ENCODE results near the gene F2RL3.

Gene F2RL3

DNA sequence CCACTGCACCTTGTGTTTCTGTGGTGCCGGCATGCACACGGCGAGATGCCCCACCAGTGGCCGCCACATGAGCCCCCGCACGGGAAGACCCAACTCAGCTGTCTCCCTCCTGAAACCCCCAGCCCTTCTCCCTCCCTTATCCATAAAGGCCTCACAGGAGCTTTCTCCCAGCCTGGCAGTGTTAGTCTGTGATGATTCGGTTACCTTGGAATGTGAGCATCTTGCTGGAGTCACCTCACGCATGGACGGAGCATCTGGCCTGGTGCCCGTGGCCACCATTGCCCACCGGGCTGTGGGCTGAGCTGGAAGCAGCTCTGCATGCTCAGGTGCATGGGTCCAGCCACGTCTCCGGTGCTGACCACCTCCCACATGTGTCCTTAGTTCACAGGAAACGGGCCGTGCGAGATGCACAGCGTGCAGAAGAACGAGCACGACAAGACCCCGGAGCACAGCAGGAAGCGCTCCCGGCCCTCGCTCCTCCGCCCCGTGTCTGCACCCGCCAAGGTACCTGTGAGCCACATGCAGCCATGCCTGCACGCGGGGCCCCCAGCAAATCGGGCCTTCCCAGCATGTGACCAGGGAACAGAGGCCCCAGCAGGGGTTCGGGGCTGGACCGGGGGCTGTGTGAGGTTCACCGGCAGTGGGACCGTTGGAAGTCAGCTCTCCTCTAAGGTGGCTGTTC is 37.6 kb upstream of the F2RL3 start:
- H3K4me3 ChIP-seq (replicated peaks in 1 of 2; ENCODE audit: low read depth in 2 of 2, low read length in 2 of 2) = no peak overlapping the region
- TF ChIP-seq, protein P1, sequence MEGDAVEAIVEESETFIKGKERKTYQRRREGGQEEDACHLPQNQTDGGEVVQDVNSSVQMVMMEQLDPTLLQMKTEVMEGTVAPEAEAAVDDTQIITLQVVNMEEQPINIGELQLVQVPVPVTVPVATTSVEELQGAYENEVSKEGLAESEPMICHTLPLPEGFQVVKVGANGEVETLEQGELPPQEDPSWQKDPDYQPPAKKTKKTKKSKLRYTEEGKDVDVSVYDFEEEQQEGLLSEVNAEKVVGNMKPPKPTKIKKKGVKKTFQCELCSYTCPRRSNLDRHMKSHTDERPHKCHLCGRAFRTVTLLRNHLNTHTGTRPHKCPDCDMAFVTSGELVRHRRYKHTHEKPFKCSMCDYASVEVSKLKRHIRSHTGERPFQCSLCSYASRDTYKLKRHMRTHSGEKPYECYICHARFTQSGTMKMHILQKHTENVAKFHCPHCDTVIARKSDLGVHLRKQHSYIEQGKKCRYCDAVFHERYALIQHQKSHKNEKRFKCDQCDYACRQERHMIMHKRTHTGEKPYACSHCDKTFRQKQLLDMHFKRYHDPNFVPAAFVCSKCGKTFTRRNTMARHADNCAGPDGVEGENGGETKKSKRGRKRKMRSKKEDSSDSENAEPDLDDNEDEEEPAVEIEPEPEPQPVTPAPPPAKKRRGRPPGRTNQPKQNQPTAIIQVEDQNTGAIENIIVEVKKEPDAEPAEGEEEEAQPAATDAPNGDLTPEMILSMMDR (IDR thresholded peaks at IDR 0.05; ENCODE audit: low read depth, low read length) = no peak
- DNase-seq (ENCODE audit: low read depth in 2 of 2) = peak in 1 of 2 donors; percentile 45

DNA sequence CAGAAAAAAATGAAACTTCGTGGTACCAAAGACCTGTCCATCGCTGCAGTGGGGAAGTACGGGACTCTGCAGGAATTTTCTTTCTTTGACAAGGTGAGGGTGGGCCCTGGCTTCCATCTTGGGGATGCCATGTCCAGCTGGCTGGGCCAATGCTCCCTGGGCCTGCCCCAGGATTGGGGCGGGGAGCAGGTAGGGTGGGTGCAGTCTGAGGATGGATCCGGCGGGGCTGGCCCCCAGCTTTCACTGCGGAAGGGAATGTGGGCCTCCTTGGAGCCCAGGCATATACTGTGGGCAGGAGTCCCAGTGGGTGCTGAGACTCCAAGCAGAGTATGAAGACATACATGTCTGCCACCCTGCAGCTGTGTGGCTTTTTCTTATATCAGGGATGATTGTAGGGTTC is 35.7 kb upstream of the F2RL3 start:
- TF ChIP-seq, protein P1 (IDR thresholded peaks at IDR 0.05; ENCODE audit: low read depth, low read length) = no peak
- DNase-seq (ENCODE audit: low read depth in 2 of 2) = no peak
- H3K4me3 ChIP-seq (replicated peaks in 1 of 2; ENCODE audit: low read depth in 2 of 2, low read length in 2 of 2) = no peak overlapping the region

DNA sequence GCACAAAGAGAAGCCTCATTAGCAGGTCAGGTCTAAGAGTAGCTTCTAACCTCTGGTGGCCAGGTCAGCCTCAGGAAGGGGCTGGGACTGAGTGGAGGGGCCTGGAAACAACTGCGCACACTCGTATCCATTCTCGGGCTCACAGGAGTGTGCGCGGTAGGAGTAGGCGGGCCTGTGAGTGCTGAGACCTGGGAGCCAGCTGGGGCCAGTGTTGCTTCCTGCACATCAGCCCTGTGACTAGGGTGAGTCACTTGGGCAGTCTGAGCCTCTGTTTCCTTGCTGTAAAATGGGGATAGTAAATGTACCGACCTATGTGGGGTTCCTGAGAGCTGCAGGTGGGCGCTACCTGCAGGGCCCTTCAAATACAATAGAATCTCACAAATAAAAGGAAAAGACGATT is 32.7 kb upstream of the F2RL3 start:
- TF ChIP-seq, protein P1 (IDR thresholded peaks at IDR 0.05; ENCODE audit: low read depth, low read length) = no peak
- no peak overlapping the region for H3K4me3 ChIP-seq (replicated peaks in 1 of 2; ENCODE audit: low read depth in 2 of 2, low read length in 2 of 2)
- DNase-seq (ENCODE audit: low read depth in 2 of 2) = no peak

DNA sequence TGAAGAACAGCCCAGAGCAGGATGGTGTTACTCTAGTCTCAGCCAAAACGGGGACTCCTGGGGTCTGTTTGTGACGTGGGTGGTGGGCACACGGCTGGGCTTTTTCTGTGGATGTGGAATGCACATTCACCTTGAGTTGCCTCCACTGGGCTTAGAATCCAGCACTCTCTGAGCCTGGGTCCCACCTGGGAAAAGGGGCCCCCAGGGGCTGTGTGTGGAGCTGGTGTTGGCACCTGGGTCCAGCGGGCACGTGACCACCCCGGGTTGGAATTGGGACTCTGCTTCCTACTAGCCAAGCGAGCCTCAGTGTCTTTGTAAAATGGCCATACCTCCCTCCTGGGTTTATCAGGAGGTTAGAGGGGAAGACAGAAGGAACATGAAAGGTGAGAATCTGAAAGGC is 29.2 kb upstream of the F2RL3 start:
- DNase-seq (ENCODE audit: low read depth in 2 of 2) = no peak
- TF ChIP-seq, protein P1 (IDR thresholded peaks at IDR 0.05; ENCODE audit: low read depth, low read length) = no peak
- H3K4me3 ChIP-seq (replicated peaks in 1 of 2; ENCODE audit: low read depth in 2 of 2, low read length in 2 of 2) = no peak overlapping the region

DNA sequence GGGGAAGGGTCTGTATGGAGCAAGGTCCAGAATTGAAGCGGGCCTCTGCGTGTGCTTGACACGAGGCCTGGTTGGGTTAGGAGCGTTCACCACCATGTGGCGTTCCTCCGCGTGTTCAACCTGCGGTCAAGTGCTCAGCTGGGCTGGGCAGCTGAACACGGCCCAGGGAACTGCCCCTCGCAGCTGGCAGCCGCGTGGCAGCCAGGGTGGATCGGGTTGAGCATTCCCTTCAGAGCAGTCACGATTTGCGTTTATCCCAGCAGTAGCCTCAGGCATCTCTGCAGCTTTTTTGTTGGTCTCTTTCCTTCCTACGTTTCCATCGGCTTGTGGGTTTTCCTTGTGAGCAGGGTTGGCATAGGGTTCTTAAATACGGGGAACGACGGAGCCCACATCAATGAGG is 28.7 kb upstream of the F2RL3 start:
- TF ChIP-seq, protein P1 (IDR thresholded peaks at IDR 0.05; ENCODE audit: low read depth, low read length) = no peak
- H3K4me3 ChIP-seq (replicated peaks in 1 of 2; ENCODE audit: low read depth in 2 of 2, low read length in 2 of 2) = no peak overlapping the region
- DNase-seq (ENCODE audit: low read depth in 2 of 2) = no peak

DNA sequence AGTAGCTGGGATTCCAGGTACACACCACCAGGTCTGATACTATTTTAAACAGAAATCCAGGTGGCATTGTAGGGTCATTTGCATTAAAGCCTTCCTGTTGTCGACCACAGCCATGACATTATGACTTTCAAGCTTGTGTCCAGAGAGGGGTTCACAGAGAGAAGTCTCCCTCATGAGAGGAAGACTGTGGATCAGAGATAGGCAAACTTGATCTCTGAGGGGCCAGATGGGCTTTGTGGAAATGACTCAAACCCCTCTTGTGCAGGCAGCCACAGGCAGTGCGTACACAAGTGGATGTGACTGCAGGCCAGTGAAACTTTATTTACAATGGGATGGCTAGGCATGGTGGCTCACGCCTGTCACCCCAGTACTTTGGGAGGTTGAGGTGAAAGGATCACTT is 27.8 kb upstream of the F2RL3 start:
- no peak overlapping the region for H3K4me3 ChIP-seq (replicated peaks in 1 of 2; ENCODE audit: low read depth in 2 of 2, low read length in 2 of 2)
- TF ChIP-seq, protein P1 (IDR thresholded peaks at IDR 0.05; ENCODE audit: low read depth, low read length) = no peak
- no peak for DNase-seq (ENCODE audit: low read depth in 2 of 2)

DNA sequence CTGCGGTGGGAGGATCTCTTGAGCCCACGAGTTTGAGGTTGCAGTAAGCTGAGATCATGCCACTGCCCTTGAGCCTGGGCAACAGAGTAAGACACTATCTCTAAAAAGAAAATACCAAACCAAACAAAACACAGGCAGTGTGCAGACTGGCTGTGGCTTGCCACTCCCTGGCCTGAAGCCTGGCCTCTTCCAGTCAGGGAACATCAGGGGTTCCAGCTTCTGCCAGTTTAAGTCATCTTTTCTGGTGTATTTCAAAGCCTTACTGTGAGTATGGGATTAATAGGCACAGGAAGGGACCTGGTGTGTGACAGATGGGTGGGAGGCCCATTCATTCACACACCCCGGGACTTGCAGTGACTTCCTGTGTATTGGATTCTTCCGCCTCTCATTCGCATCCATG is 27.0 kb upstream of the F2RL3 start:
- TF ChIP-seq, protein P1 (IDR thresholded peaks at IDR 0.05; ENCODE audit: low read depth, low read length) = no peak
- no peak overlapping the region for H3K4me3 ChIP-seq (replicated peaks in 1 of 2; ENCODE audit: low read depth in 2 of 2, low read length in 2 of 2)
- DNase-seq (ENCODE audit: low read depth in 2 of 2) = no peak

Data from cardiac fibroblast (primary cell).